ENCODE results near the gene FOXF2.

FOXF2 gene

DNA sequence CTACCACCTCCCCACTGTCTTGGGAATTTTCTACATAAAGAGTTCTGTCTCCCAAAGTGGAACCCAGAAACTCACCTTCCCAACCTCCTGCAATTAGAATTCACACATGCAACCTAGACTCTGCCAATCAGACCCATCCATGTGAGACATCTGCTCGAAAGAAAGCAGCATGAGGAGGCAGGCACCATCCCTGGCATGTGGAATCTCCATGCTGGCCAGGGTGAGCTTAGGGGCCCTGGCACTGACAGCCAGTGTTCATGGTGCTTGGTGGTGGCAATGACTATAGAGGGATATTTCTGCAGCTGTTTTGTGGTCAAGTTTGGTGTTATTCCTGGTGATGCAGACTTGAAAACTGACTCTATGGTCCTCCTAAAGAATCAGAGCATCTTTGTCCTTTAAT is 17.4 kb upstream of the FOXF2 start:
- H3K9me3 ChIP-seq: peaks cover 0 to 23% (median 9%) of the 10 kb centered on the region in 3 donors
- TF ChIP-seq, protein P1, sequence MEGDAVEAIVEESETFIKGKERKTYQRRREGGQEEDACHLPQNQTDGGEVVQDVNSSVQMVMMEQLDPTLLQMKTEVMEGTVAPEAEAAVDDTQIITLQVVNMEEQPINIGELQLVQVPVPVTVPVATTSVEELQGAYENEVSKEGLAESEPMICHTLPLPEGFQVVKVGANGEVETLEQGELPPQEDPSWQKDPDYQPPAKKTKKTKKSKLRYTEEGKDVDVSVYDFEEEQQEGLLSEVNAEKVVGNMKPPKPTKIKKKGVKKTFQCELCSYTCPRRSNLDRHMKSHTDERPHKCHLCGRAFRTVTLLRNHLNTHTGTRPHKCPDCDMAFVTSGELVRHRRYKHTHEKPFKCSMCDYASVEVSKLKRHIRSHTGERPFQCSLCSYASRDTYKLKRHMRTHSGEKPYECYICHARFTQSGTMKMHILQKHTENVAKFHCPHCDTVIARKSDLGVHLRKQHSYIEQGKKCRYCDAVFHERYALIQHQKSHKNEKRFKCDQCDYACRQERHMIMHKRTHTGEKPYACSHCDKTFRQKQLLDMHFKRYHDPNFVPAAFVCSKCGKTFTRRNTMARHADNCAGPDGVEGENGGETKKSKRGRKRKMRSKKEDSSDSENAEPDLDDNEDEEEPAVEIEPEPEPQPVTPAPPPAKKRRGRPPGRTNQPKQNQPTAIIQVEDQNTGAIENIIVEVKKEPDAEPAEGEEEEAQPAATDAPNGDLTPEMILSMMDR (IDR thresholded peaks at IDR 0.05): no peak
- H3K4me3 ChIP-seq: no peak overlapping the region
- peaks cover 0 to 35% of the 10 kb centered on the region in 2 donors for H3K27me3 ChIP-seq
- no peaks in the 10 kb centered on the region for H3K36me3 ChIP-seq
- H3K27ac ChIP-seq: no peak overlapping the region
- intact Hi-C loops (cut with DNase I; ENCODE audit: low total_unique reads): no loop called here
- DNase-seq: no peak
- no peaks in the 10 kb centered on the region for H3K4me1 ChIP-seq

DNA sequence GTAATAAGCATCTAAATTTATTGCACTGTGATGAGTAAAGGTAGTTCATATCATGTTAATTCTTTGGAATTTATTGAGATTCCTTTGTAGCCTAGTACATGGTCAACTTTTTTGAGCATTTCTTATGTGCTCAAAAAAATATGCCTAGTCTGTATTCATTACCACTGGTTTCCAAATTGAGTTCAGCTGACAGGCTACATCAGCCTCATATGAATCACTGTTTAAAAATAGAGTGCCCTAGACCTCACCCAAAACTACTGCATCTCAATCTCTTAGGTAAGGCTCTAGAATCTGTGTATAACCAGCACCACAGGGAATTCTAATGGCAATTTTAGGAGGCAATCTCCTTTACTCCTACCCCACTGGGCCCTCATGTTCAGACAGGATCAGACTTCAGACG is 16.7 kb upstream of the FOXF2 start:
- intact Hi-C loops (cut with DNase I; ENCODE audit: low total_unique reads): no loop called here
- no peak for DNase-seq
- Histone ChIP-seq H3K27me3 (peaks cover 0 to 42% of the 10 kb centered on the region in 2 donors), H3K36me3 (no peaks in the 10 kb centered on the region), H3K9me3 (peaks cover 0 to 23% (median 9%) of the 10 kb centered on the region in 3 donors), H3K4me1 (peaks cover 0 to 2% (median under 1%) of the 10 kb centered on the region in 4 donors), H3K4me3 (no peak overlapping the region), H3K27ac (no peak overlapping the region)
- TF ChIP-seq, protein P1 (IDR thresholded peaks at IDR 0.05): no peak

DNA sequence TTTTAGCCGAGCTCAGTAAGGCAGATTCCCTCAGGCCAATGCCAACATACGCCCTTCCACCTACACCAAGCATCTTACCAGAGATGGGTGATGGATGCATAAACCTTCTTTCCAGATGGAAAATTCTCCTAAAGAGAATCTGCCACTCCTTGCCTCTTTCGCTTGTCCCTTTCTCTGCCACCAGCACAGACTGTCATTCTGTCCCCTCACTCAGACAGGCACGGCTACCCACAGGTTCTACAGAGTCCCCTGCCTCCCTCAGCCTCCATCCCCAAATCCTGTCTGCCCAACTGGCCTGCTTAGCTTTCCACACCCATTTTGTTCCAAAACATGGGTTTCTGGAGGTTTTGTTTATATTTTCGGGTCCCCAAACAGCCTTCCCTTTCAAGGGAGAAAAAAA is 12.7 kb upstream of the FOXF2 start:
- no peak overlapping the region for H3K4me3 ChIP-seq
- H3K27ac ChIP-seq: no peak overlapping the region
- DNase-seq: no peak
- TF ChIP-seq, protein P1 (IDR thresholded peaks at IDR 0.05): no peak
- H3K27me3 ChIP-seq: peaks cover 7 to 82% of the 10 kb centered on the region in 2 donors
- H3K9me3 ChIP-seq: peaks cover 0 to 8% (median 5%) of the 10 kb centered on the region in 3 donors
- no peaks in the 10 kb centered on the region for H3K36me3 ChIP-seq
- H3K4me1 ChIP-seq: peaks cover 0 to 36% (median 26%) of the 10 kb centered on the region in 4 donors
- intact Hi-C loops (cut with DNase I; ENCODE audit: low total_unique reads): no loop called here

DNA sequence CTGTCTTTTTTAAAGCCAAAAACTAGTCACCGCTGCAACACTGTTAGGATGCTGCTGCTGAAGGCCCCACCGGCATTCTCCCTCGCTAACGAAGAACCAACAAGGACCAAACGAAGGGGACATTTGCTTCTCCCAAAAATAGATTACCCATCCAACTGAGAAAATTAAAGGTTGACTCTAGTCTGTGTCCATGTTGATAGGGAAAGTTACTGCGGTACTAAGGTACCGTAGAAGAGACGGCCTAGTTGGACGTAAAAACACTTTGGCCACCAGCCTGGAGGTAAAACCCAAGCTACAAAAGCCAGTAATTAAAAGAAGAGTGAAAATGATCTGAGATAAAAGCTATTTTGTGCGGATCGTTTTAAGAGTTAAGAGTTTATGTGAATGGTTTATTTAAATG is 11.8 kb upstream of the FOXF2 start:
- Histone ChIP-seq H3K27ac (no peak overlapping the region), H3K27me3 (peaks cover 9 to 90% of the 10 kb centered on the region in 2 donors), H3K4me1 (peaks cover 0 to 44% (median 34%) of the 10 kb centered on the region in 4 donors), H3K36me3 (no peaks in the 10 kb centered on the region), H3K4me3 (no peak overlapping the region), H3K9me3 (peaks cover 0 to 2% (median 0%) of the 10 kb centered on the region in 3 donors)
- TF ChIP-seq, protein P1 (IDR thresholded peaks at IDR 0.05): no peak
- intact Hi-C loops (cut with DNase I; ENCODE audit: low total_unique reads): no loop called here
- no peak for DNase-seq

DNA sequence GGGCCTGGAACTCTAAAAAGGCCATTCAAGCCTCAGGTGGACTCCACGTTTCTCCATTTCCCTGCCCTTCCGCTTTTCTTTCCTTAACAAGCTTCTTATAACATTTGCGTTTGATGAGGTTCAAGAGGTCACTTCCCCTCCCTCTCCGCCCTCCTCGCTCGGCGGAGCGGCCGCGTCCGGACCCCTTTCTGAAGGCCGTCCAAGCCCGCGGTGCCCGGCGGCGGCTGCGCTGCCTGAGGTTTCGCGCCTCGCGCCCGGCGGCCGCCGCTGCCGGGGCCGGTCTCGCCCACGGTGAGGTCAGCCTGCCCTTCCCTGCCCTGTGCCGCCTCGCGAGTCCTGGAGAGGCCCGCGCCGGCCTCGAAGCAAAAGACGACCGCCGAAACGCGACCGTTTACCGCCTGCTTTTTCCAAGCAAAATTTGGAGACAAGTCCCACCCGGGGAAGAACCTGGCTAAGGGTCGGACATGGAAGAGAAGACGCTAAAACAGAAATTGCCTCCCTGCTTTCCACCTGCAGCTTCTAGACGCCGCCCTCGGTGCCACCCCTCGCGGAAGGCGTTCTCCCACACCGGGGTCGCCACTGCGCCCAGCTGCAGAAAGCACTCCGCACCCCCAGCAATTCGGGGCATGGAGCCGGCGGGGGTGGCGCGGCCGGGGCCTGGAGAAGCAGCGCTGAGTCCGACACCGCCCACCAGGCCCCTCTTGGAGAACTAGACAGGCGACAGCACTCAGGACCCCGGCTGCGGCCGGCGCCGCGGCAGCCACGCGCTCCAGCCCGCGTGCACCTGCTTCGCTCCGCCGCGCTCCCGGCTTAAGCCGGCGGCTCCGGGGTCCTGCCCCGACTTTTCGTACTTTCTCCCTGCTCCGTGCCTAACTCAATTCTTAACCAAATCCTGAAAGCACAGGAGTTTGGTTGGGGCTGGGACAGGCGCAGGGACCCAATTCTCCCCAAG is 11.0 kb upstream of the FOXF2 start:
- intact Hi-C loops (cut with DNase I; ENCODE audit: low total_unique reads): no loop called here

More for the DNA sequence above, 11.0 kb upstream of the FOXF2 start:
- Histone ChIP-seq H3K9me3 (no peaks in the 10 kb centered on the region), H3K4me3 (peak overlapping the region in 1 of 2 donors; percentile 3), H3K27ac (no peak overlapping the region), H3K4me1 (peaks cover 0 to 53% (median 41%) of the 10 kb centered on the region in 4 donors), H3K36me3 (no peaks in the 10 kb centered on the region), H3K27me3 (peaks cover 9 to 94% of the 10 kb centered on the region in 2 donors)
- TF ChIP-seq, protein P1 (IDR thresholded peaks at IDR 0.05): no peak
- DNase-seq: no peak
